Measurements from ENCODE around the gene PACS1.

PACS1 gene

DNA sequence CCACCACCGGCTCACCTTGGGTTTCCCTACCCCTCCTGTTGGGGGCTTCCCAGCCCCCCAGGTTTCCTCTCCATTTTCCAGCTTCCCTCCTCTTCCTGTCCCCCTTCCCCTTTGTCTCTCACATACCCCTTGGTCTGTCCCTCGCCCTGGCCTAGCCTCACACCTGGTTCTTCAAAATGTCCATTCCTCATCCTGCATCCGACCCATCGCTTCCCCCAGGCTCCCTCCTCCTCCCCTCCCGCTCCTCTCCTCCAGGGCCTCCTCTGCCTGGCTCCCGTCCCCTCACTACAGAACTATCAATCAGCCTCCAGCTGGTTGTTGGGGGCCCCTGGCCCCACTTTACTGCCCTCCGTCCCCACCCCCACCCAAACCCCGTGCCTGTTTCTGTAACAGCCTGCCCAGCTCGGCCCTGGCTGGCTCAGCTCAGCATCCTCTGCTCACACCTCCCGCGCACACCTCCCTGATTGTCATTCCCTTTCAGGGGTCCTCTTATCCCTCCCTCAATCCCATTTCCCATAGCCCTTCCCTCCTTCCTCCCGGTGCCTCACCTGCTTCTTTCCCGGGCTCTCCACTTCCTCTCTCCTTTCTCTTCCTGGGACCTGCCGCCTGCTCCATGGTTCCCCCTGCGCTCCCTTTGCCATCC is 209.1 kb downstream of the PACS1 start:
- DNase-seq, result no peak

DNA sequence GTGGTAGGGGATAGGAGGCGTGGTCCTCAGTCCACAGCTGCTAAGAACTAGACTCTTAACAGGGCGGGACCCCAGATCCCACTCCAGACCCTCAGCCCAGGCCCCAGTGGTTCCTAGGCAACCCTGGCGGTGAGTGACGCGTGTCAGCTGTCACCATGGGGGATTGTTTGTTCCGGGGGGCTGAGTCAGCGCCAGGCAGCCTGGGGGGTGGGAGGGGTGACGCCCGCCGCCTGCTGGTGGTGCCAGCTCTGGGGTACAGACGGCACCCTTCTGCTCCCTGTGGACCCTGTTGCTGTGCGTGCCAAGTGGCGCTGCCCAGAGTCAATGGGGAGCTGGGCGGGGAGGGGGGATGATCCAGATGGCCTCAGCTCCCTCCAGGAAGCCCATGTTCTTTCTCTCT is 210.4 kb downstream of the PACS1 start:
- no peak for DNase-seq

DNA sequence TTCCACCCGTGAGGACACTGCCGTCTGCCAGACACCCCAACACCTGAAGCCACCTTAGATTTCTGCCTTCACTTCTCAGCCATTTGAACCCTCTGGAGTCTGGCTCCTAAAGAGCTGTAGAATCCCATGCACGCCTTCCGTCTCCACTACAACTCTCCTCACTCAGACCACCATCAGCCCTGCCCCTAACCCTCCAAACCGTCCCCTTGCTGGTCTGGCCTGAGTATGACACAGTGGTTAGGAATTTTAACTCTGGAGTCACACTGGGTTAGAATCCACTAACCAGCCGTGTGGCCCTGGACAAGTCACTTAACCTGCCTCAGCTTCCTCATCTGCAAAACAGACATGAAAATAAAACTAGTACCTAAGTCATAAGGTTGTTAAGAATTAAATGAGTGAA is 210.9 kb downstream of the PACS1 start:
- DNase-seq, result no peak

DNA sequence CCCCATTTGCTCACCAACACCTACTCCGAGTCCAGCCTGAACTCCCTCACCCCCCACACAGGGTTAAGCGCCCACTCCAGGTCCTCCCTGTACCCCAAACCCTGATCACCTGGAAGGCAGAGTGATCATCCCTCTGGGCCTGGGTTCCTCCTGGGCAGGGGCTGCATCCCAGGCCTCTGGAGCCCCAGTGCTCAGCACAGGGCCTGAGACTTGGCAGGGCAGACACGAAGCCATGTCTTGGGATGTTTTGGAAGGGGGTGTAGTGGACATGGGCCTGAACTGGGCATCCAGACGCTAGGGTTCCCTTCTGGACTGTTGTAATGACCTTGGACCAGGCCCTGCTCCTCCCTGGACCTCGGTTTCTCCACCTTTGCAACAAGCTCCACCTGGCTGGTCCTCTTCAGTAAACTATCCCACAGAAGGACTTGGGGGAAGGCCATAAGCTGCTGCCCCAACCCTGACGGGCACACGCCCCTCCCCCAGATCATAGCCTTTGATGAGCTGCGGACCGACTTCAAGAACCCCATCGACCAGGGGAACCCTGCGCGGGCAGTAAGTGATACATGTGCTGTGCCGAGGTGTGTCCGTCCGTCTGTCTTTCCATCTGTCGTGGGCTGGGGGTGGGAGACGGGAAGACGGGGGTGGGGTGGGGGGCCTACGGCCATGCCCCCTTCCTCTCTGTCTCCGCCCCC is 211.8 kb downstream of the PACS1 start:
- no peak for DNase-seq

DNA sequence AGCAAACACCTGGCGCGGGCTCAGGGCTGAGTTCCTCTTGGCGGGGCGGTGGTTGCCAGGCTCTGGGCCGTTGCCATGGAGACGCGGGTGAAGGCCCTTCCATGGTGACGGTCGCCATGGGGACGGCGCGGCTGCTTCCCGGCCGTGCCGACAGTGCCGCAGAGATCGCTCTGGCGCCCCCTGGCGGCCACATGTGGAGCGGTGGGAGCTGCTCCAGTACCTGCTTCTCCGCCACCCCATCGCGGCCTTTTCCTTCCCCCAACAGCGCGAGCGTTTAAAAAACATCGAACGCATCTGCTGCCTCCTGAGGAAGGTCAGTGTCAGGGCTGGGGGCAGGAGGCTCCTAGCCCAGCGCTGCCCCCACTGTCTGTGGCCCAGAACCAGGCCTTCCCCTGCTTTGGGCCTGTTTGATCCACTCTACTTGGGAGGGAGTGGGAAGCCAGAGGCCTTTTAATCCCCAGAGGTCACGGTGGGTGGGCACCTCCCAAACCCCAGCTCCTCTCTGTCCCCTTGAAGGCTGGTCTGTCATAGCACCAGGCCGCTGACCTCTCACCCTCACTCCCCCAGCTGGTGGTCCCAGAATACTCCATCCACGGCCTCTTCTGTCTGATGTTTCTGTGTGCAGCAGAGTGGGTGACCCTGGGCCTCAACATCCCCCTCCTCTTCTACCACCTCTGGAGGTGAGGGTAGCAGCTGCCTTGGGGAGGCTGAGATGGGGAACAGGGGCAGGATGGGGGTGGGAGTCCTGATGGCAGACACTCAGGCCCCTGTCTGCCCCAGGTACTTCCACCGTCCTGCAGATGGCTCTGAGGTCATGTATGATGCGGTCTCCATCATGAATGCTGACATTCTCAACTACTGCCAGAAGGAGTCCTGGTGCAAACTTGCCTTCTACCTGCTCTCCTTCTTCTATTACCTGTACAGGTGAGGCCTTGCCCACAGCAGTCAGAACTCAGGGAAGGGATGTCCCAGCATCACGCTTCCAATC is 212.7 kb downstream of the PACS1 start:
- DNase-seq, result peak; percentile 90 to 91

DNA sequence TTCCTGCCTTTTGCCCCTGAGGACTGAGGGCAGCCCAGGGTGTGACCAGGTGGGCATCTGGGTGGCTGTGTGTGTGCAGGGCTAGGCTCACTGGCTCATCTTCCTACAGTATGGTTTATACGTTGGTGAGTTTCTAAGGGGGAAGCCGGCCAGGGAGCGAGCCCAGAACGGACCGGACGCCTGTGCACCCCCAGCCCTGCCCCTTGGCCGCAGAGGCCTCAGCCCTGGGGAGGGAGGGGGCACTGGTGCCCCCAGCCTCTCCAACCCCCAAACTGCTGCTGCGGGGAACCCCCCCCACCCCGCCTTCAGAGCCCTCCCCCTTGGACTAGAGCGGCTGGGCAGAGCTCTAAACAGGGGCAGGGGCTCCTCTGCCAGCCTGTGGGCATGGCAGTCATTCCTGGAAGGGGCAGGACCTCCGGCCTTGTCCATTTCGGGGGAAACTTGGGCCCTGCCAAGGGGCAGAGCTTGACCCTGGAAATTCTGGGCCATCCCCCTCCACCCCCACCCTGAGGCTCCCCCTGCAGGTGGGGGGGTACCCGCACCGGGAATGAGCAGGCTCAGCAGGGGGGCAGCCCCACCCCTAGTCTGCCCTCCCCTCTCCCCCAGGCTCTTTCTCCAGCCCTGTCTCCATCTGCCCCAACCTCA is 213.5 kb downstream of the PACS1 start:
- DNase-seq, result no peak

DNA sequence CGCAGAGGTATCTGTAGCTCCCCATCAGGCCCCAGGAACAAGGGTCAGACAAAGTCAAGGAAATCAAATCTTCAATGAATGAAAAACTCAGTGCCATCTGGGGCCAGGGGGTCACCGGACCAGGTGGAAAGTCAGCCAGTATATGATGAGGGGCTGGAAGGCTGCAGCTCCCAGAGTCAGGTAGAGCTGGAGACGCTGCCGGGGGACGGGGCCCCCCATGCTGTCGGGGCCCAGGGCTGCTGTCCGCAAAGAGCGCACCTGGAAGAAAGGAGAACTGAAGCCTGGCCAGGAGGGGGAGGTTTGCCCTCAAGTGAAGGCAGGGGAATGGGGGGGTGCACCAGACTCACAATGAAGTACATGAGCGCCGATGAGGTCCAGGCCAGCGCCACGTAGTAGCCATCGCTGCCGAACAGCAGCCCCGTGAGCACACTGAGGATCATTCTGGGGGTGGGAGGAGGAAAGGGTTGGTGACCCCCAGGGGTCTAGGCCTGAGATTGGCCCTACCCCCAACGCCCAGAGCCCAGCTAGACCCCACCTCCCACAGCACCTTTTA is 214.5 kb downstream of the PACS1 start:
- no peak for DNase-seq

DNA sequence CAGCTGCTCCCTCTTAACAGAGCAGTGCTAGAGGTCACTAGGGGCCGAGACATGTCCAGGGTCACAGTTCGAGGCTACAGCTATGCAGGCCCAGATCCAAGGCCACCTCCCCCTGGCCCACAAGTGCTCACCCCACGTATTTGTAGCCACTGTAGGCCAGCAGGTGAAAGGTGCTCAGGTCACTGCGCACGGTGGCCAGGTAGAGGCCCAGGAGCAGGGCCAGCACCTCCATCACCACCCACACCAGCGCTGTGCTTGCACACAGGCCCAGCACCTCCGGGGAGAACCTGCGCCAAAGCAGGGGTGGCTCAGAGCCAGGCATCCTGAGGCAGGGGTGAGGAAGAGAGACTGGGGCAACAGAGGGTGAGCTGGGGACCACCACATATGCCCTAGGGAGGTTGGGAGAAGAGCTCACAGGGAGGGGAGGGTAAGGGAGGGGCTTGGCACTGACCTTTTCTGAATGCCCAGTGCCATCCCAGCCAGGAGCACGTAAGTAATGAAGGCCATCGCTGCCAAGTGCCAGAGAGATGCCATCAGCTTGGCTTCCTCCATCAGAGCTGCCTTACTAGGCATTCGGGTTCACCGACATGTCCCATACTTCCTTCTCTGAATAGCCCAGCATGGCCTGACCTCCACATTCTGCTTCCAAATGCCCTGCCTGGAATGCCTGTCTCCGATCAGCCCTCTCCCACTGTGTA is 215.3 kb downstream of the PACS1 start:
- DNase-seq, result no peak

DNA sequence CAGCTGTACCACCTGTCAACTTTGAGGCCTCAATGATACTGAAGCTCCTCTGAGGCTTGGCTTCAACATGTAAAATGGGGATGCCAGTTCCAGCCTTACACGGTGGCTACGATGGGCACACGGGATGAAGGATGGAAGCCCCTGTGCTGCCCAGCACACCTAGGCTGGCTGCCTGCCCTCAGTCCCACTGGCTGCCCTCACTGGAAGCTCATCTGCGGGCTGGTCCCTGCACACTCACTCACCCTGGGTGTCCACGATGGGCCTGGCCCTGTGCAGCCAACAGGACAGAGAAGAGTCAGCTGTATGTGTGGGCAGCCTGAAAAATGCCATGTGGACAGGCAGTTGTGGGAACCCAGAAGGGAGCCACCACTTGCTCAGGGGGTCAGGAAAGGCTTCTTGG is 216.6 kb downstream of the PACS1 start:
- DNase-seq, result no peak

DNA sequence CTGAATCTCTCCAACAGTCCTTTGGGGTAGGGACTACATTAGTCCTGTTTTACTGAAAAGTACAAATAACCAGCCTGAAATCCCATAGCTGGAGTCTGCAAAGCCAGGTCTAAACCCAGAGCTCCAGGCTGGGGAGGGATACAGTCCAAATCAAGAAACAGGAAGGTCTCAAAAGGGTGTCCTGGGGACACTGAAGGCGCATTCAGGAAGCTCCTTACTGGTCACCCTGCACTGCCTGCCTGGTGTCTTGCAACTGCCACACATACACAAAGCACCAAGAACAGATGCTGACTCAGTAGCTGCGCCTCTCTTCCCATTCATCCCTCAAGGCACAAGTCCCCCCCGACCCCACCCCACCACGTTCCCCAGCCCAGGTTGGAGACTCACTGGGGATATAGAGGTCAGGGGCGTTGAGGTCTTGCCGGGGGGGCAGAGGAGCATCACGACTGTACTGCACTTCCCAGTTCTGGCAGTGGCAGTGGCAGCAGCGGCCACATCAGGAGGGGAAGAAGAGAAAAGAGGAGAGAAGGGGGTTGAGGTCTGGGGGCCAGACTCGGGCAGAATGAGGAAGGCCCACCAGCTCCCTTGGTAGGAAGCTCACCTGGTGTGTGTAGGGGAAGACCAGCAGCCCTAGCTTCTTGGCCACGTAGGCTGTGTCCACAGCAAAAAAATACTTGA is 217.3 kb downstream of the PACS1 start:
- DNase-seq, result no peak

DNA sequence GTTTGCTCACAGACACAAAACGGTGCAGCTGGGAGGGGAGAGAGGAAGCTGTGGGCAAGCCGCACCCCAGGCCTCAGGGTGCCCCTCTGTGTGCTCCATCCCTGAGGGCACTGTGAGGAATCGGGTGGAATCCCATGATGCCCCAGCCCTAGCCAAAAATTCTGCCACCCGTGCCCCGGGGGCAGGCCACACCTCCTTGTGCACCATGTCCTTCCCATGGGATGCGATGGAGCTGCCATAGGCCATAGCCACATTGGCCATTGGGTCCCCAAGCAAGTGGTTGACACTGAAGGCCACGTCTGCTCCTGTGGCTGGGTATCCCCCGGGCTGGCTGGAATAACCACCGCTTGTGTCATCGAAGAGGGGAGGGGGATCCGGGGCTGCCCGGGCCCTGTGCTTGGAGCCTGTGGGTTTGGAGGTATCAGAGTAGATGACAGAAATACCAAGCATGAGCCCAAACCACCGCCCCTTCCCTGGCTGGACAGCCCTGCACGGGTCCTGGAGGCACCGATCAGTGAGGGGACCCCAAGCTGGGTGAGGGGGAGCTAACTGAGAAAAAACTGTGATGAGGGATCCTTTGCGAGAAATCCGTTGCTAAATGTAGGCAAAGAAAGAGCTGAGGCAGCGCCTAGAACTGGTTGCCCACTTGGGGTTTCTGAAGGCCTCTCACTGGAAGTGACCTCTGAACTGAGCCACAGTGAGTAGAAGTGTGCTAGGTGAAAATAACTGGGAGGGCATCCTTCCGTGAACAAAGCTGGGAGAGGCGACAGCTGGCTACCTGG is 218.0 kb downstream of the PACS1 start:
- DNase-seq, result no peak

DNA sequence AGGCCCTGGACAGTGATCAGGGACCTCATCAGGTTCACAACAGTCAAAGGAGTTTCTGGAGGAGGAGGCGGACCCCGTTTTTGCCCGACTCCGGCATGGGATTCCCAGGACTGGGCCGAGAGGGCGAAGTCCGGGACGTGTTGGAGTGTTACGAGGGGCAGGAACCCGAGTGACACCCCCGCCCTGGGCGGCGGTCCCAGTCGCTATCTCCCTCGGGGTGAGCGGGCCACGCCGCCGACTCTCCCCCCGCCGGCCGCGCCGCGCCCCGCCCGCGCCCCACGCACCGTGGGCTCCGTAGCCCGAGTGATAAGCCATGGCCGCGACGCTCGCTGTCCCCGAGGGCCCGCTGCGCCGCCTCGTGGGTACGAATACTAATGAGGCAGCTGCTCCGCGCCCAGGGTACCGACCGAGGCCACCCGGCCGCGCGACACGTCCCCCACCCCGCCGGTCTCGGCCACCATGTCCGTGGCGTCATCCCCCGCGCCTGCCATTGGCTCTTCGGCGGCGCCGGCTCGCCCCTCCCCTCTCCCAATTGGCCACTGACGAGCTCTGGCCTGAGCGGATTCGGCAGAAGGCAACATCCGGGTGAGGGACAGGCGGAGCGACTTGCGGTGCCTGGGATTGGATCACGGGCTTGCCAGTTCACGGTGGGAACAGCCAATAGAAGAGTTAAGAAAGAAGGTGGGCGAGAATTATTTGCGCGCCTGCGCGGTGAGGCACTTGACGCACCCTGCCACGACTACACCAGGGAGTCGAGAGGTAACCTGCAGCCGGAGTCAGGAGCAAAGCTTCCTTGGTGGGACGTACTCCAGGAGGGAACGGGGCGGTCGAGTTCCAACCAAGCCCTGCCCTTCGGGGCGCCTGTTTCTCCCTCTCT is 218.8 kb downstream of the PACS1 start, which contains the start of gene YIF1A:
TSS of gene YIF1A (minus strand) at position 473 of the 877 bp plus-strand sequence. CDS start at position 315, 158 bp downstream.
- peak; percentile 98 to 99 for DNase-seq

DNA sequence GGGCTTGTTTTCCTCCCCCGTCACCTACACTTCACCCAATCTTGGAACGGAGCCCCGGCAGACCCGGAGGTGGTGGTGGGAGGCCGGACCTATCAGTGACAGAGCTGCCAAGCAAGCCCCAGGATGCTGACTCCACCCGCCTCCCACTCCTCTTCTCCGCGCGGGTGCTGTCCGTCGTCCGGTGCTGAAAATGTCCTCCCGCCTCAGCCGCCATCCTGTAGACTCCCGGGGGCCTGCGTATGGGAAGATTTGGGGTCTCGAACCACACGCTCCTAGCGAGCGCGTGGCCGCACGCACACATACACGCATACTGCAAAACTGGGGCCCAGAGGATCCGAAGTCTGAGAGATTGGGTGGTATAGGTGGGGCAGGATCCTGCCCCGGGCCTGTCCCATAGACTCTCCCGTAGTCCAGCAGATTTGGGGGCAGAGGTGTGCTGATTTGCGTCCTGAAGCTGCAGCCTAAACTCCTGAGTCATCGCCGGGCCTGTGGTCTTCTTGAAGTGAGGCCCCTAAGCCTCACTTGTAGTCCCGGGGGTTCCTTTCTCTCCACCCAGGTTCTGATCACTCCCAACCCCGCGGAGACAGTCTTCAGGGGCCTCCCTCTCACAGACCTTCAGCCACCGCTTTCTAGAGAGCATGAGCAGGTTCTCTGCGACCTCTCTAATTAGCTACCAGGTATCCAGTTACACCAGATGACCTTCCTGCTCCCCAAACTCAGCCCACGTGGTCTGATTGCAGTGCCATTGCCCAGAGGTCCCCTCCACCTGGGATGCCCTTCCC is 219.7 kb downstream of the PACS1 start:
- peak; percentile 71 to 77 for DNase-seq

DNA sequence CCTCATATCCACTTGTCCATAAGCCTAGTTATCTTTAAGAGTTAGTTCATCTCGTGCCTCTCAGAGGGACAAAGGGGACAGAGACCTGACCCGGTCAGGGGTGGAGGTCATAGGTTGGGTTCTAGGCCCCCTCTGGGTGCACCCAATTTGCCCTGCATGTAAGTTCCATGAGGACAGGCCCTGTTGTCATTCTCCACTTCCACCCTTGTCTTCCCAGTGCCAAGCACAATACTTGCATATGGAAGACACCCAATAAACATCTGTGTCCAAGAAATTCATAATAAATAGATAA is 220.2 kb downstream of the PACS1 start:
- DNase-seq, result no peak

DNA sequence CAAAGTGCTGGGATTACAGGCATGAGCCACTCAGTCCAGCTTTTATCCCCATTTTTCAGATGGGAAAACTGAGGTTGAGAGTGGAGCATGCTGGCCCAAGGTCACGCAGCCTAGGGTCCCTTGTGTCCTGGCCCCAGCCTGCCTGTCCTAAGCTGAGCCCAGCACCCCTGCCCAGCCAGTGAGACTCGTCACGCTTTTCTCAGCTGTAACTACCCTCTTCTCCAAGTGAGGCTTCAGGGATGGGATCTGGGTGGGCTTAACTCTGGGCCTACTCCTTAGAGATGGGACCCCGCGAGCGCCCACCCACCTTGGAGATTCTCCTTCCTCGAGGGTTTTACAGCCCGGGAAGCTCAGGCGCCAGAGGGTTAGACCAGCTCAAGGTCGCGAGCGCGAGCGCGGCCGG is 221.2 kb downstream of the PACS1 start:
- no peak for DNase-seq

DNA sequence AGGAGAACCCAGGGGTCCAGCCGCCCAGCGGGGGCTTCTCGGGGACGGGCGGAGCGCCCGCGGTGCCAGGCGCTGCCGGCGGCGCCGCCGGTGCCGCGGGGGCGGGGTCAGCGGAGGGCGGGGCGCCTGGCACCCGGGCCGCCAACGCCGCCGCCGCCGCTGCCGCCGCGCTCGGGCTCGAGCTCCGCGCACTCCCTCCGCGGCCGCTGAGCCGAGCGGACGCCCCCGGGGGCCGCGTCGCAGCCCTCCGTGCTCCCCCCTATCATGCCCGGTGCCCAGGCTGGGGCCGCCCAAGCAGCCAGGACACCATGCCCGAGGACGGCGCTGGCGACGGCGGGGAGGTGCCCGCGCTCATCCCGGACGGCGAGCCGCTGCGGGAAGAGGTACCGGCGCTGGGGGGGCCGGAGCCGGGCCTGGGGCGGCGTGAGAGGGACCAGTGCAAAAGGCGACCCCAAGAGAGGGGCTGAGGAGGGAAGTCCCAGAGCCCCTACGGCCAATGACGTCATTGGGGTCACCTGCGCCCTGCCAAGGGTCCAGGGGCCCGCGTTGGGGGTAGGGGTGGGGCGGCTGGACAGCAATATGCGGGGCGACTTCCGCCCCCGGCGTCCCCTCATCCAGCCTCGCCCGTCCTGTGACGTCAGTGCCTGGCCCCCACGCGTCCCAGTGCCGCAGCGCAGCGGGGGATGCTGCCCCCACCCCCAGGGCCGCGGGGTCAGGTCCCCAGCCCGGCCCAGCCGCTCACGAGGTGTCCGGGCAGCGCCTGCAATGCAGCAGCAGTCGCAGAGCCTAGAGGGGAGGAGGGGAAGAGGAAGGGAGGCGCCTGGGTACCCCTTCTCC is 221.9 kb downstream of the PACS1 start, which contains the start of gene TMEM151A:
TSS of gene TMEM151A (plus strand) at position 189 of the 837 bp plus-strand sequence. CDS start at position 309, 120 bp downstream.
- DNase-seq, result no peak

DNA sequence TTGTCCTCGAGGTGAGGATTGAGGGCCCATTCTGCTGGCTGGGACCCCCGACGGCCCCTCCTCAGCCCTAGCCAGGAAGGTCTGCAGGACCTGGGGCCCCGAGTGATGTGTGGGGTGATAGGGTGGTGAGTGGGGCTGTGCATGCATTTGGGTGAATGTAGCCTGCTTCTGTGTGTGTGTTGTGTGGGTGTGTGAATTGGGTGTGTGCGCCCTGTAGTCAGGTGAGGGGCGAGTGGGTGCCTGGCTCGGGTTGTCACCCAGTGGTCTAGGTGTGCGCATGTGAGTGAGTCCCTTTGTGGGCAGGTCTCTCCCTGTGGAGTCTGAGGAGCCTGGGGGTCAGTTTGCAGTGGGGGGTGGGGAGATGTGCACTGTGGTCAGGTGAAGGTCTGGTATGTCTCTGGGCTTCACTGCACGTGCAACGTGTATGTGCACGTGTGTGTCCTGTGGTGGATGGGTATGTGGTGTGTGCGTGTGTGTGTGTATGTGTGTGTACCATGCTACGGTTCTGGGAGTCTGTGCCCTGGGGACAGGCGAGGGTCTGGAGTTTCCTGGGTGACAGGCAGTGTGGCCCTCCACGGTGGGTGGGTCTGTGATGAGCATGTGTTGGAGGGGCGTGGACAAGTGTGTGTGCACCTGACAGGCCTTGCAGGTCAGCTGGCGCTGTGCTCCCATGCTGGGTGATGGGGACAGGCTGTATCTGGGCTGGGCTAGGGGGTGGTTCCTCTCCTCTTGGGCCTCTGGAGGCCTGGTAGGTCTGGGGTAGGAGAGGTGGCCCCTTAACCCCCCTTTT is 222.7 kb downstream of the PACS1 start:
- no peak for DNase-seq
